Adrenal gland (tissue), 5 donors: ENCODE measurements around the gene NOS1.

Source experiments
- POLR2A ChIP-seq, 2 donors: fragments of 450-650 bp; IDR thresholded peaks; one replicate each; pipeline ENCODE4 v1.6.1; 2017; ENCODE audit warnings: antibody characterized with exemption in 2 of 2, mild to moderate bottlenecking in 2 of 2, moderate library complexity in 1 of 2
- TF ChIP-seq, protein P1 (sequence below), 6 experiments: fragments of 450-650 bp in 4 of 6; fragments of 200-600 bp in 2 of 6; sonication (generic) in 1 of 6; IDR thresholded peaks; 1 replicate in 5 of 6; 2 replicates in 1 of 6; pipeline versions ENCODE4 v1.5.1 to v1.8.0; 2016 to 2021; ENCODE audit warnings: antibody characterized with exemption in 6 of 6, mild to moderate bottlenecking in 2 of 6, moderate library complexity in 1 of 6
- donor health status: DM: no; HTN: no; CAD: no.

DNA sequence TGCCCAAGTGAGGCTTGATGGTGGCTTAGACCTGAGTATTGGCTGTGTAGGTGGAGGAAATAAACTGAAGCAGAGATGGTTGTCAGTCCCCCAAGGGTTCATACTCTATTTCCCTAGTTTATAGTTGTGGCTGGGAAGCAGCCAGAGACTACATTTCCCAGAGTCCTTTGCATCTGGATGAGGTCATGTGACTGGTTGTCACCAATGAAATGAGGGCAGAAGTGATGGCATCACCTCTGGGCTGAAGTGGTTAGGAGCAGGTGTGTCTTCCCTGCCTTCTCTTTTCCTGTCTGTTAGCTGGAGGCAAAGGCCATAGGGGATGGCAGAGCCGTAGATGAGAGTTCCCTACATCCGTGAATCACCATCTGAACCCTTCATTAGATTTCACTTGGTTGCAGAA is 16.3 kb upstream of the NOS1 start:
- TF ChIP-seq POLR2A (IDR thresholded peaks at IDR 0.05) = no peak
- TF ChIP-seq, protein P1, sequence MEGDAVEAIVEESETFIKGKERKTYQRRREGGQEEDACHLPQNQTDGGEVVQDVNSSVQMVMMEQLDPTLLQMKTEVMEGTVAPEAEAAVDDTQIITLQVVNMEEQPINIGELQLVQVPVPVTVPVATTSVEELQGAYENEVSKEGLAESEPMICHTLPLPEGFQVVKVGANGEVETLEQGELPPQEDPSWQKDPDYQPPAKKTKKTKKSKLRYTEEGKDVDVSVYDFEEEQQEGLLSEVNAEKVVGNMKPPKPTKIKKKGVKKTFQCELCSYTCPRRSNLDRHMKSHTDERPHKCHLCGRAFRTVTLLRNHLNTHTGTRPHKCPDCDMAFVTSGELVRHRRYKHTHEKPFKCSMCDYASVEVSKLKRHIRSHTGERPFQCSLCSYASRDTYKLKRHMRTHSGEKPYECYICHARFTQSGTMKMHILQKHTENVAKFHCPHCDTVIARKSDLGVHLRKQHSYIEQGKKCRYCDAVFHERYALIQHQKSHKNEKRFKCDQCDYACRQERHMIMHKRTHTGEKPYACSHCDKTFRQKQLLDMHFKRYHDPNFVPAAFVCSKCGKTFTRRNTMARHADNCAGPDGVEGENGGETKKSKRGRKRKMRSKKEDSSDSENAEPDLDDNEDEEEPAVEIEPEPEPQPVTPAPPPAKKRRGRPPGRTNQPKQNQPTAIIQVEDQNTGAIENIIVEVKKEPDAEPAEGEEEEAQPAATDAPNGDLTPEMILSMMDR (IDR thresholded peaks at IDR 0.05) = no peak
